ENCODE measurements around the gene METRNL. TPM values are rescaled to one million over a fixed set of nuclear protein-coding genes. Genes with fewer than 3 reads are reported as not detected.
"Not testable (repeated sequence)": the region's sequence is repeated elsewhere in the genome, so short reads cannot be mapped to it uniquely, and the experiment has no call there.

Gene METRNL
- total RNA-seq, 1 experiment from 2014 or later, result 44.6 TPM

- H2AFZ ChIP-seq, result 0 out of 2 replicates have a peak overlapping the region, but pooled peaks have one; percentile 74
- no peak overlapping the region for H3K4me3 ChIP-seq
- H3K79me2 ChIP-seq (ENCODE audit: low read depth), result no peaks in the 10 kb centered on the region
- H3K4me1 ChIP-seq (replicated peaks; ENCODE audit: insufficient read depth), result peaks cover 10% of the 10 kb centered on the region
- ChIA-PET POLR2A (ENCODE audit: unreplicated experiment) (no interaction called here), CTCF (no interaction called here)
- no peak overlapping the region for H3K27ac ChIP-seq
- intact Hi-C loops (cut with micrococcal nuclease; ENCODE audit: unreplicated experiment), result no loop called here
- H3K27me3 ChIP-seq (ENCODE audit: insufficient read depth, low read depth), result no peaks in the 10 kb centered on the region
- no TSS peak for BruUV-seq (replicated peaks)
- H3K9me3 ChIP-seq (ENCODE audit: insufficient read depth, low read depth), result no peaks in the 10 kb centered on the region
- peak; percentile 67 to 68 for DNase-seq
- no peak overlapping the region; the same call in 1 of the 2 replicates for H3K4me2 ChIP-seq
- no peak for TF ChIP-seq EZH2 (IDR thresholded peaks at IDR 0.05; ENCODE audit: low read depth)
- TF ChIP-seq CTCF (conservative IDR thresholded peaks at IDR 0.05), result no peak
- no peaks in the 10 kb centered on the region for H3K9me2 ChIP-seq (ENCODE audit: insufficient read depth)
- H3F3A ChIP-seq (ENCODE audit: insufficient read depth, low read depth), result no peaks in the 10 kb centered on the region
- H4K20me1 ChIP-seq (ENCODE audit: insufficient read depth), result no peaks in the 10 kb centered on the region
- H3K36me3 ChIP-seq (ENCODE audit: low read depth), result no peaks in the 10 kb centered on the region
Observed at GRCh38 chr17:83064732-83065659, 14.4 kb upstream of the METRNL start.

GRCh38 chr17:83065660-83066542 lies 13.5 kb upstream of the METRNL start:
- H3K4me3 ChIP-seq, result no peak overlapping the region
- H3K4me2 ChIP-seq, result no peak overlapping the region
- H3K36me3 ChIP-seq (ENCODE audit: low read depth), result no peaks in the 10 kb centered on the region
- H3K27ac ChIP-seq, result no peak overlapping the region
- H4K20me1 ChIP-seq (ENCODE audit: insufficient read depth), result no peaks in the 10 kb centered on the region
- H3F3A ChIP-seq (ENCODE audit: insufficient read depth, low read depth), result no peaks in the 10 kb centered on the region
- no peaks in the 10 kb centered on the region for H3K9me3 ChIP-seq (ENCODE audit: insufficient read depth, low read depth)
- no peaks in the 10 kb centered on the region for H3K9me2 ChIP-seq (ENCODE audit: insufficient read depth)
- ChIA-PET POLR2A (ENCODE audit: unreplicated experiment) (no interaction called here), CTCF (no interaction called here)
- no TSS peak for BruUV-seq (replicated peaks)
- TF ChIP-seq CTCF (conservative IDR thresholded peaks at IDR 0.05) (no peak), EZH2 (IDR thresholded peaks at IDR 0.05; ENCODE audit: low read depth) (no peak)
- DNase-seq, result no peak
- H3K4me1 ChIP-seq (replicated peaks; ENCODE audit: insufficient read depth), result peaks cover 10% of the 10 kb centered on the region
- H3K79me2 ChIP-seq (ENCODE audit: low read depth), result no peaks in the 10 kb centered on the region
- no peaks in the 10 kb centered on the region for H3K27me3 ChIP-seq (ENCODE audit: insufficient read depth, low read depth)
- no peak overlapping the region for H2AFZ ChIP-seq
- intact Hi-C loops (cut with micrococcal nuclease; ENCODE audit: unreplicated experiment), result no loop called here

DNA sequence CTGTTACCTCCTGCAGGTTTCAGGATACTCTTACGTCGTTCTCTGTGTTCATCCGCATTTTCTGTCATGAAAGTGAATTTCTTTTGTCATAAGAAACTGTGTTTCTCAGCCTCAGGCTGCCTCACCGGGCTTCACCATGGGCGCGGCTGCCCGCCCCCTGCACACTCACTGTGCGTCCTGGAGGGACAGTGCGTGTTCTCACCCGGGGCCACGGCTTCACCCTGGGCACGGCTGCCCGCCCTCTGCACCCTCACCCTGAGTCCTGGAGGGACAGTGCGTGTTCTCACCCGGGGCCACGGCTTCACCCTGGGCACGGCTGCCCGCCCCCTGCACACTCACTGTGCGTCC lies 12.9 kb upstream of the METRNL start:
- H3K27ac ChIP-seq; BruUV-seq (replicated peaks); DNase-seq; H2AFZ ChIP-seq; H3K9me2 ChIP-seq (ENCODE audit: insufficient read depth); intact Hi-C loops (cut with micrococcal nuclease; ENCODE audit: unreplicated experiment); H3K27me3 ChIP-seq (ENCODE audit: insufficient read depth, low read depth); CTCF ChIA-PET; H4K20me1 ChIP-seq (ENCODE audit: insufficient read depth); H3K4me1 ChIP-seq (replicated peaks; ENCODE audit: insufficient read depth); POLR2A ChIA-PET (ENCODE audit: unreplicated experiment); H3K36me3 ChIP-seq (ENCODE audit: low read depth); H3K9me3 ChIP-seq (ENCODE audit: insufficient read depth, low read depth); H3K4me2 ChIP-seq; H3F3A ChIP-seq (ENCODE audit: insufficient read depth, low read depth); H3K4me3 ChIP-seq; H3K79me2 ChIP-seq (ENCODE audit: low read depth): not testable (repeated sequence)

All from PC-9 (cell line).